ENCODE measurements around the gene TEDC2. TPM values are rescaled to one million over a fixed set of nuclear protein-coding genes. Genes with fewer than 3 reads are reported as not detected.
A peak's percentile ranks its signal among the peaks of the same experiment; 100 is the strongest.

TEDC2 gene
- total RNA-seq, 1 experiment from 2014 or later: 28.2 TPM

GRCh38 chr16:2424061-2425007 is 35.6 kb upstream of the TEDC2 start:
- DNase-seq: no peak
- no TSS peak for BruUV-seq (replicated peaks)

GRCh38 chr16:2425008-2425518 is 34.8 kb upstream of the TEDC2 start:
- CTCF ChIA-PET: no interaction called here
- no peak for DNase-seq
- Mint-ChIP-seq H3K36me3 (ENCODE audit: insufficient read depth, unreplicated experiment) (peaks cover 26% of the 10 kb centered on the region), H3K27me3 (ENCODE audit: unreplicated experiment) (peaks cover 22% of the 10 kb centered on the region), H3K4me3 (ENCODE audit: low read depth, unreplicated experiment) (no peak overlapping the region), H3K27ac (ENCODE audit: unreplicated experiment) (peak overlapping the region; percentile 3), H3K9me3 (ENCODE audit: low read depth, unreplicated experiment) (no peaks in the 10 kb centered on the region), H3K4me1 (ENCODE audit: low read depth, unreplicated experiment) (peaks cover 21% of the 10 kb centered on the region)
- intact Hi-C loops (cut with micrococcal nuclease; ENCODE audit: unreplicated experiment): no loop called here
- no TSS peak for BruUV-seq (replicated peaks)
- no peak for TF ChIP-seq CTCF (IDR thresholded peaks at IDR 0.05; ENCODE audit: unreplicated experiment)

More at GRCh38 chr16:2424061-2425007, 35.6 kb upstream of the TEDC2 start:
- peak overlapping the region; percentile 3 for H3K27ac Mint-ChIP-seq (ENCODE audit: unreplicated experiment)
- H3K4me1 Mint-ChIP-seq (ENCODE audit: low read depth, unreplicated experiment): peaks cover 16% of the 10 kb centered on the region
- peaks cover 27% of the 10 kb centered on the region for H3K27me3 Mint-ChIP-seq (ENCODE audit: unreplicated experiment)
- CTCF ChIA-PET: interaction anchor here (0.6 kb wide), 1 partner anchor 109 kb away, joined by 3 read pairs; no protein-coding TSS in a partner anchor
- H3K36me3 Mint-ChIP-seq (ENCODE audit: insufficient read depth, unreplicated experiment): peaks cover 19% of the 10 kb centered on the region
- H3K4me3 Mint-ChIP-seq (ENCODE audit: low read depth, unreplicated experiment): no peak overlapping the region
- no peaks in the 10 kb centered on the region for H3K9me3 Mint-ChIP-seq (ENCODE audit: low read depth, unreplicated experiment)
- no peak for TF ChIP-seq CTCF (IDR thresholded peaks at IDR 0.05; ENCODE audit: unreplicated experiment)
- intact Hi-C loops (cut with micrococcal nuclease; ENCODE audit: unreplicated experiment): no loop called here

GRCh38 chr16:2425825-2426430 is 34.0 kb upstream of the TEDC2 start:
- H3K27ac Mint-ChIP-seq (ENCODE audit: unreplicated experiment): no peak overlapping the region
- CTCF ChIA-PET: no interaction called here

More at GRCh38 chr16:2425825-2426430, 34.0 kb upstream of the TEDC2 start:
- BruUV-seq (replicated peaks): no TSS peak
- Mint-ChIP-seq H3K27me3 (ENCODE audit: unreplicated experiment) (peaks cover 14% of the 10 kb centered on the region), H3K4me3 (ENCODE audit: low read depth, unreplicated experiment) (no peak overlapping the region), H3K9me3 (ENCODE audit: low read depth, unreplicated experiment) (no peaks in the 10 kb centered on the region), H3K4me1 (ENCODE audit: low read depth, unreplicated experiment) (peaks cover 30% of the 10 kb centered on the region), H3K36me3 (ENCODE audit: insufficient read depth, unreplicated experiment) (peaks cover 35% of the 10 kb centered on the region)
- no peak for TF ChIP-seq CTCF (IDR thresholded peaks at IDR 0.05; ENCODE audit: unreplicated experiment)
- DNase-seq: no peak
- intact Hi-C loops (cut with micrococcal nuclease; ENCODE audit: unreplicated experiment): no loop called here

All from Calu3 (cell line).